K562 (cell line): ENCODE measurements around the gene LGI4. TPM values are rescaled to one million over a fixed set of nuclear protein-coding genes. Genes with fewer than 3 reads are reported as not detected.

Source experiments
- ARNT ChIP-seq, 2 experiments: fragments of 450-650 bp; IDR thresholded peaks; 2 replicates each; pipeline ENCODE4 v1.6.1; 2016; ENCODE audit warnings: mild to moderate bottlenecking in 1 of 2
- BRD9 ChIP-seq: fragments of 450-650 bp; IDR thresholded peaks from 2 replicates; pipeline ENCODE4 v1.6.1; 2018; ENCODE audit warnings: low read depth; ENCODE audit not compliant: partially characterized antibody
- DNMT1 ChIP-seq: fragments of 450-650 bp; IDR thresholded peaks from 2 replicates; pipeline ENCODE4 v1.6.1; 2016; ENCODE audit warnings: antibody characterized with exemption, mild to moderate bottlenecking
- ETV1 ChIP-seq: fragments of 450-650 bp; conservative IDR thresholded peaks from 2 replicates; pipeline ENCODE4 v1.6.1; 2016; ENCODE audit warnings: missing genetic modification characterization, control low read depth, low read depth, missing compliant biosample characterization
- GATAD2A ChIP-seq: fragments of 450-650 bp; IDR thresholded peaks from 2 replicates; pipeline ENCODE4 v1.6.1; 2017
- KDM2B ChIP-seq: fragments of 250-450 bp; sonication (Bioruptor Pico); IDR thresholded peaks from 2 replicates; pipeline ENCODE4 v1.8.0; 2021; ENCODE audit warnings: mild to moderate bottlenecking, moderate library complexity
- PTBP1 ChIP-seq: fragments of 200-400 bp; formaldehyde crosslinking; IDR thresholded peaks from 2 replicates; pipeline ENCODE4 v1.6.1; 2017; ENCODE audit warnings: low read depth, low read length
- RAD21 ChIP-seq, 2 experiments: fragments of 250-450 bp in 1 of 2; fragments of 450-650 bp in 1 of 2; sonication (Bioruptor Pico) in 1 of 2; formaldehyde crosslinking in 1 of 2; IDR thresholded peaks in 1 of 2; conservative IDR thresholded peaks in 1 of 2; 2 replicates each; pipeline versions ENCODE4 v1.4.0 to v1.8.0; 2020 to 2022; ENCODE audit warnings: mild to moderate bottlenecking in 2 of 2, moderate library complexity in 1 of 2
- STAG1 ChIP-seq: sonication (generic); formaldehyde crosslinking; IDR thresholded peaks from 2 replicates; pipeline ENCODE4 v1.5.0; 2020; ENCODE audit warnings: missing genetic modification reagents, borderline replicate concordance
- XRCC5 ChIP-seq: fragments of 200-400 bp; formaldehyde crosslinking; IDR thresholded peaks from 2 replicates; pipeline ENCODE4 v1.6.1; 2017; ENCODE audit warnings: low read depth, mild to moderate bottlenecking, low read length
- ZC3H11A ChIP-seq: IDR thresholded peaks from 2 replicates; pipeline ENCODE4 v1.6.1; 2012; ENCODE audit warnings: low read depth, low read length, improper control_type of control experiment
- ZNF311 ChIP-seq: fragments of 250-450 bp; sonication (Bioruptor Pico); IDR thresholded peaks from 2 replicates; pipeline ENCODE4 v1.4.0; 2020; ENCODE audit warnings: mild to moderate bottlenecking, moderate library complexity
- ZNF561 ChIP-seq: fragments of 450-650 bp; formaldehyde crosslinking; conservative IDR thresholded peaks from 2 replicates; pipeline ENCODE4 v1.4.0; 2020; ENCODE audit warnings: mild to moderate bottlenecking, moderate library complexity
- ZNF717 ChIP-seq: fragments of 250-450 bp; sonication (Bioruptor Pico); IDR thresholded peaks from 2 replicates; pipeline ENCODE4 v1.5.0; 2021
- polyA plus RNA-seq, 8 experiments: library from polyadenylated mRNA; depleted of rRNA in 4 of 8; stranded (reverse) in 5 of 8; unstranded in 3 of 8; fragments of >200 nt; fragmentation: Nextera tagmentation in 2 of 8; fragmentation: Illumina TruSeq in 1 of 8; extraction: Ambion mirVana in 2 of 8; extraction: Trizol in 1 of 8; gene quantifications; 2 replicates each; pipeline versions ENCODE4 v1.2.1 to v1.2.3, GENCODE V29; 2011 to 2014; ENCODE audit warnings: inconsistent platforms in 1 of 8, missing spikeins in 1 of 8
- total RNA-seq, 7 experiments: library from RNA; depleted of rRNA in 6 of 7; stranded (reverse); fragments of >200 nt in 6 of 7; fragmentation: Illumina TruSeq in 2 of 7; extraction: Trizol in 2 of 7; gene quantifications; 2 replicates each; pipeline versions ENCODE4 v1.2.1 to v1.2.3, GENCODE V29; 2011 to 2021; ENCODE audit warnings: low replicate concordance in 1 of 7
- TF ChIP-seq, protein P1 (sequence below): fragments of 250-450 bp; sonication (Bioruptor Pico); IDR thresholded peaks from 2 replicates; pipeline ENCODE4 v1.5.0; 2021
- TF ChIP-seq, protein P2 (sequence below), 2 experiments: fragments of 450-650 bp; formaldehyde crosslinking in 1 of 2; IDR thresholded peaks; 2 replicates each; pipeline versions ENCODE4 v1.4.0 to v1.6.1; 2014 to 2020; ENCODE audit warnings: mild to moderate bottlenecking in 2 of 2, borderline replicate concordance in 1 of 2, low read depth in 1 of 2

Gene LGI4
- total and polyA plus RNA-seq, 9 of the 15 experiments (the other 6 are each of a cell fraction or from before 2014, with no cell fraction given), result 0.14 to 0.30 (median 0.24) TPM; not detected in 4

DNA sequence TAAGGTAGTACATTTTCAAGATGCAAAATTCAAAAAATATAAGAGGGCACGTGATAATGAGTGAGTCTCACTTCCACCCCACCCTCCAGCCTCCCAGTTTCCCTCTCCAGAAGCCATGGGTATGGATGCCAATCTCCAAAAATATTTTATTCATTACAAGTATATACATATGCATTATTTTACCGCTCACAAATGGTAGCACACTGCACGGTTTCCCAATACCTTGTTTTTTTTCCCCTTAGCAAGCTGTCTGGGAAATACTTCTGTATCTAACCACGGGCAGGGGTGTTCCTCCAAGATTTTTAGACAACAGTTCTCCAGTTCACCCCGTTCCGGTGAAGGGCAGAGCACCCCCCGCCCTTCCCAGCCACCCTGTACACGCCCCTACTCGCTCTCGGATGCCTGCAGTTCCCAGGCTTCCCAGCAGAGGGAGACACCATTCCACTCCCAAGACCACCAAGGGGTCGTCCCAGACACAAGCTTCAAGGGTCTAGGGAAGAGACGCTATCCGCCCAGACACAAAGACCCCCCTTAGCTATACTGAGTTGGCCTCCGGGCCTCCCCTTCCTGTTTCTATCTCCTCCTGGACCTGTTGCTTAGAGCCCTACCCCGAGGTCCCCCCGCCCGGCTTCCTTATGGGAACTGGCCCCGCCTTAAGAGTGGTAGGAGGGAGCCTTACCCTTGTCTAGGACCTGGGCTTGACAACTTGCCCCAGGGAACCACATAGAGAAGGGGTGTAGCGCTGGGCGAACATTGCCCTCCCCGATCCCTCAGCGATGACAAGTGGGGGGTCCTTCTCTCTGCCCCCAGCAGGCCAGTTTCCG, 20.3 kb downstream of the LGI4 start (continued):
- TF ChIP-seq XRCC5, result peak; percentile 67; the same call in 1 of the 2 replicates
- no peak for TF ChIP-seq ETV1 (tag)
- TF ChIP-seq ZNF717 (CRISPR knock-in tag), result no peak
- TF ChIP-seq RAD21 (CRISPR knock-in tag; conservative IDR thresholded peaks at IDR 0.05 in 1 of 2, IDR thresholded peaks at IDR 0.05 in 1 of 2), result peak; percentile 30 to 64; a peak in 3 of 4 replicates
- TF ChIP-seq GATAD2A, result peak; percentile 77; the same call in 1 of the 2 replicates
- TF ChIP-seq, protein P1, sequence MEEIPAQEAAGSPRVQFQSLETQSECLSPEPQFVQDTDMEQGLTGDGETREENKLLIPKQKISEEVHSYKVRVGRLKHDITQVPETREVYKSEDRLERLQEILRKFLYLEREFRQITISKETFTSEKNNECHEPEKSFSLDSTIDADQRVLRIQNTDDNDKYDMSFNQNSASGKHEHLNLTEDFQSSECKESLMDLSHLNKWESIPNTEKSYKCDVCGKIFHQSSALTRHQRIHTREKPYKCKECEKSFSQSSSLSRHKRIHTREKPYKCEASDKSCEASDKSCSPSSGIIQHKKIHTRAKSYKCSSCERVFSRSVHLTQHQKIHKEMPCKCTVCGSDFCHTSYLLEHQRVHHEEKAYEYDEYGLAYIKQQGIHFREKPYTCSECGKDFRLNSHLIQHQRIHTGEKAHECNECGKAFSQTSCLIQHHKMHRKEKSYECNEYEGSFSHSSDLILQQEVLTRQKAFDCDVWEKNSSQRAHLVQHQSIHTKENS (CRISPR knock-in tag), result no peak
- TF ChIP-seq ZNF561 (CRISPR knock-in tag), result no peak
- no peak for TF ChIP-seq ZC3H11A
- no peak for TF ChIP-seq ZNF311
- no peak for TF ChIP-seq ARNT (IDR thresholded peaks at IDR 0.05)
- TF ChIP-seq KDM2B (CRISPR knock-in tag), result no peak
- TF ChIP-seq STAG1 (CRISPR knock-in tag), result 0 out of 2 replicates have a peak, but pooled peaks have one; percentile 18
- TF ChIP-seq, protein P2, sequence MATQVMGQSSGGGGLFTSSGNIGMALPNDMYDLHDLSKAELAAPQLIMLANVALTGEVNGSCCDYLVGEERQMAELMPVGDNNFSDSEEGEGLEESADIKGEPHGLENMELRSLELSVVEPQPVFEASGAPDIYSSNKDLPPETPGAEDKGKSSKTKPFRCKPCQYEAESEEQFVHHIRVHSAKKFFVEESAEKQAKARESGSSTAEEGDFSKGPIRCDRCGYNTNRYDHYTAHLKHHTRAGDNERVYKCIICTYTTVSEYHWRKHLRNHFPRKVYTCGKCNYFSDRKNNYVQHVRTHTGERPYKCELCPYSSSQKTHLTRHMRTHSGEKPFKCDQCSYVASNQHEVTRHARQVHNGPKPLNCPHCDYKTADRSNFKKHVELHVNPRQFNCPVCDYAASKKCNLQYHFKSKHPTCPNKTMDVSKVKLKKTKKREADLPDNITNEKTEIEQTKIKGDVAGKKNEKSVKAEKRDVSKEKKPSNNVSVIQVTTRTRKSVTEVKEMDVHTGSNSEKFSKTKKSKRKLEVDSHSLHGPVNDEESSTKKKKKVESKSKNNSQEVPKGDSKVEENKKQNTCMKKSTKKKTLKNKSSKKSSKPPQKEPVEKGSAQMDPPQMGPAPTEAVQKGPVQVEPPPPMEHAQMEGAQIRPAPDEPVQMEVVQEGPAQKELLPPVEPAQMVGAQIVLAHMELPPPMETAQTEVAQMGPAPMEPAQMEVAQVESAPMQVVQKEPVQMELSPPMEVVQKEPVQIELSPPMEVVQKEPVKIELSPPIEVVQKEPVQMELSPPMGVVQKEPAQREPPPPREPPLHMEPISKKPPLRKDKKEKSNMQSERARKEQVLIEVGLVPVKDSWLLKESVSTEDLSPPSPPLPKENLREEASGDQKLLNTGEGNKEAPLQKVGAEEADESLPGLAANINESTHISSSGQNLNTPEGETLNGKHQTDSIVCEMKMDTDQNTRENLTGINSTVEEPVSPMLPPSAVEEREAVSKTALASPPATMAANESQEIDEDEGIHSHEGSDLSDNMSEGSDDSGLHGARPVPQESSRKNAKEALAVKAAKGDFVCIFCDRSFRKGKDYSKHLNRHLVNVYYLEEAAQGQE (IDR thresholded peaks at IDR 0.05; ENCODE audit: borderline replicate concordance), result peak; percentile 54; the same call in 1 of the 2 replicates
- TF ChIP-seq, protein P2 (CRISPR knock-in tag; IDR thresholded peaks at IDR 0.05; ENCODE audit: low read depth), result no peak
- no peak for TF ChIP-seq PTBP1
- no peak for TF ChIP-seq BRD9
- TF ChIP-seq DNMT1, result no peak
